Peyer's patch (tissue), 4 donors: ENCODE measurements around the gene NMRK1. TPM values are rescaled to one million over a fixed set of nuclear protein-coding genes. Genes with fewer than 3 reads are reported as not detected.
A peak's percentile ranks its signal among the peaks of the same experiment; 100 is the strongest.

Experiments used
- DNase-seq, 3 donors: peaks; one replicate each; pipeline ENCODE4 v3.0.0-alpha.2; 2017 to 2019
- H3K27ac ChIP-seq, 4 donors: fragments of 200-600 bp; sonication (generic); one replicate each; pipeline ENCODE4 v1.5.1; 2016 to 2019
- H3K27me3 ChIP-seq, 2 donors: fragments of 200-600 bp; sonication (generic); one replicate each; pipeline ENCODE4 v1.5.1; 2019
- H3K36me3 ChIP-seq, 3 donors: fragments of 200-600 bp; sonication (generic); one replicate each; pipeline ENCODE4 v1.5.1; 2016 to 2019
- H3K4me1 ChIP-seq, 4 donors: fragments of 200-600 bp; sonication (generic); one replicate each; pipeline ENCODE4 v1.5.1; 2016 to 2019
- H3K4me3 ChIP-seq, 4 donors: fragments of 200-600 bp; sonication (generic); 1 replicate in 3 of 4; 2 replicates in 1 of 4; pipeline ENCODE4 v1.5.1; 2016 to 2019; ENCODE audit warnings: mild to moderate bottlenecking in 1 of 4
- H3K9me3 ChIP-seq, 4 donors: fragments of 200-600 bp; sonication (generic); one replicate each; pipeline ENCODE4 v1.5.1; 2016 to 2019; ENCODE audit warnings: mild to moderate bottlenecking in 1 of 4
- CTCF ChIP-seq, 6 experiments: fragments of 450-650 bp in 4 of 6; fragments of 200-600 bp in 2 of 6; sonication (generic) in 1 of 6; IDR thresholded peaks; one replicate each; pipeline ENCODE4 v1.5.1; 2017 to 2019; ENCODE audit warnings: antibody characterized with exemption in 6 of 6, mild to moderate bottlenecking in 3 of 6, moderate library complexity in 1 of 6
- POLR2A ChIP-seq, 2 donors: fragments of 450-650 bp; IDR thresholded peaks; one replicate each; pipeline ENCODE4 v1.5.1; 2017; ENCODE audit warnings: antibody characterized with exemption in 2 of 2, mild to moderate bottlenecking in 2 of 2, moderate library complexity in 2 of 2
- total RNA-seq, 4 donors: library from RNA; depleted of rRNA; stranded (reverse); fragments of >200 nt; gene quantifications; one replicate each; pipeline ENCODE4 v1.1.0, GENCODE V29; 2016

Gene NMRK1
- total RNA-seq, 4 donors from 2014 or later, result 14.9 to 36.8 (median 26.5) TPM

GRCh38 chr9:75063556-75064305 lies 24.2 kb downstream of the NMRK1 start:
- H3K4me1 ChIP-seq, result no peaks in the 10 kb centered on the region
- H3K36me3 ChIP-seq, result peaks cover 0 to 22% (median 0%) of the 10 kb centered on the region in 3 donors
- DNase-seq, result no peak
- no peaks in the 10 kb centered on the region for H3K27me3 ChIP-seq
- H3K4me3 ChIP-seq, result no peak overlapping the region
- no peak overlapping the region for H3K27ac ChIP-seq
- no peaks in the 10 kb centered on the region for H3K9me3 ChIP-seq
- TF ChIP-seq CTCF (IDR thresholded peaks at IDR 0.05) (no peak), POLR2A (IDR thresholded peaks at IDR 0.05) (no peak)

- no peak overlapping the region for H3K4me3 ChIP-seq
- peak in 1 of 6 experiments; percentile 19 for TF ChIP-seq CTCF (IDR thresholded peaks at IDR 0.05)
- TF ChIP-seq POLR2A (IDR thresholded peaks at IDR 0.05), result no peak
- H3K27me3 ChIP-seq, result no peaks in the 10 kb centered on the region
- H3K4me1 ChIP-seq, result no peaks in the 10 kb centered on the region
- no peak overlapping the region for H3K27ac ChIP-seq
- DNase-seq, result no peak
- H3K36me3 ChIP-seq, result peaks cover 0 to 22% (median 0%) of the 10 kb centered on the region in 3 donors
- H3K9me3 ChIP-seq, result no peaks in the 10 kb centered on the region
Measured at GRCh38 chr9:75061169-75061568, 26.8 kb downstream of the NMRK1 start.

DNA sequence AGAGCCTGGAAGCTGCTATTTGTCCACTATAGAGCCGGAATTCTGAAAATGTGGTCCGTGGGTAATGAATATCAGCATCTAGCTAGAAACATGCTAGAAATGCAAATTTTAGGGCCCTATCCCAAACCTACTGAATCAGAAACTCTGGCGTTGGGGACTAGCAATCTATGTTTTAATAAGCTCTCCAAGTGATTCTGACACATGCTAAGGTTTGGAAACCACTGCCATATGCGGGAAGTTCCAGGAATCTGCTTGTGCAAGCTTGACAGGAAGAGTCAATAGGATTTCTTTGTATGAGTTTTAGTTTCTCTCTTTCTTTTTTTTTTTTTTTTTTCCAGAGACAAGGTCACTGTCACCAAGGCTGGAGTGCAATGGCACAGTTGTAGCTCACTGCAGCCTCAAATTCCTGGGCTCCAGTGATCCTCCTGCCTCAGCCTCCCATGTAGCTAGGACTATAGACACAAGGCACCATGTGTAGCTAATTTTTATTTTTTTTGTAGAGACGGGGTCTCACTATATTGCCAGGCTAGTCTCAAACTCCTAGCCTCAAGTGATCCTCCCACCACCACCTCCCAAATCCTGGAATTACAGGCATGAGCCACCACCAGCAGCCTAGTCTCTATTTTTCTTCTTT lies 33.5 kb downstream of the NMRK1 start:
- H3K9me3 ChIP-seq, result no peaks in the 10 kb centered on the region
- no peak overlapping the region for H3K27ac ChIP-seq
- H3K4me1 ChIP-seq, result no peaks in the 10 kb centered on the region
- H3K4me3 ChIP-seq, result no peak overlapping the region
- no peak for DNase-seq
- no peaks in the 10 kb centered on the region for H3K27me3 ChIP-seq
- H3K36me3 ChIP-seq, result no peaks in the 10 kb centered on the region
- TF ChIP-seq CTCF (IDR thresholded peaks at IDR 0.05) (no peak), POLR2A (IDR thresholded peaks at IDR 0.05) (no peak)

DNA sequence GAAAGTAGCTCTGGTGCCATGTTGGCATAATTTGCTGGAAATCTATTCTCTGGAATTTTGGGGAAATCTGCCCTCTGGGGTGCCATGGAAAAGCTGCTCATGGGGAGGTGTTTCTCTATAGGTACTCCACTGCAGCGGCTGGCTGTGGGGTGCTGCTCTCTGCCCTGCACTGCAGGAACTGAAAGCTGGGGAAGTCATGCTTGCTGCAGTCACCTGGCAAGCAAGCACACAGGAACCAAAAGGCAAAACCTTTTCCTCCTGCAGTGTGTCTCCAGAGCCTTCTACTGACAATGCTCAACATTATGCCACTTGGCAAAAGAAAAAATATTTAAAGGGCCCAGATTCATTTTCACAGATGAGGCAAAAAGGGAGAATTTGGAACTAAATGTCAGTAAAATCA lies 34.1 kb downstream of the NMRK1 start:
- H3K27ac ChIP-seq, result no peak overlapping the region
- H3K27me3 ChIP-seq, result no peaks in the 10 kb centered on the region
- no peaks in the 10 kb centered on the region for H3K9me3 ChIP-seq
- no peaks in the 10 kb centered on the region for H3K36me3 ChIP-seq
- DNase-seq, result peak in 2 of 3 donors; percentile 52 to 63
- no peaks in the 10 kb centered on the region for H3K4me1 ChIP-seq
- H3K4me3 ChIP-seq, result no peak overlapping the region
- no peak for TF ChIP-seq POLR2A (IDR thresholded peaks at IDR 0.05)

GRCh38 chr9:75051285-75051684 lies 36.7 kb downstream of the NMRK1 start:
- H3K9me3 ChIP-seq, result no peaks in the 10 kb centered on the region
- TF ChIP-seq CTCF (IDR thresholded peaks at IDR 0.05), result no peak
- TF ChIP-seq POLR2A (IDR thresholded peaks at IDR 0.05), result no peak
- no peaks in the 10 kb centered on the region for H3K36me3 ChIP-seq
- H3K27ac ChIP-seq, result no peak overlapping the region
- no peak overlapping the region for H3K4me3 ChIP-seq
- no peaks in the 10 kb centered on the region for H3K27me3 ChIP-seq
- H3K4me1 ChIP-seq, result no peaks in the 10 kb centered on the region
- no peak for DNase-seq

GRCh38 chr9:75047506-75047905 lies 40.4 kb downstream of the NMRK1 start:
- TF ChIP-seq POLR2A (IDR thresholded peaks at IDR 0.05) (no peak), CTCF (IDR thresholded peaks at IDR 0.05) (no peak)
- no peaks in the 10 kb centered on the region for H3K4me1 ChIP-seq
- no peak overlapping the region for H3K27ac ChIP-seq
- H3K4me3 ChIP-seq, result no peak overlapping the region
- no peaks in the 10 kb centered on the region for H3K9me3 ChIP-seq
- no peak for DNase-seq
- H3K36me3 ChIP-seq, result no peaks in the 10 kb centered on the region
- no peaks in the 10 kb centered on the region for H3K27me3 ChIP-seq
